ENCODE data around the gene THY1.

- TF ChIP-seq CTCF (IDR thresholded peaks at IDR 0.05; ENCODE audit: low read length) (no peak), EZH2 (IDR thresholded peaks at IDR 0.05; ENCODE audit: borderline replicate concordance, low read length) (no peak)
Observed at GRCh38 chr11:119423509-119424254, 710 bp upstream of the THY1 start.

Measured in OCI-LY1 (cell line).